Calu3 (cell line): Measurements from ENCODE around the gene BID. TPM values are rescaled to one million over a fixed set of nuclear protein-coding genes. Genes with fewer than 3 reads are reported as not detected.

ENCODE experiments used
- BruUV-seq: library from RNA; stranded (reverse); fragments of 400-500 nt; replicated peaks from 2 replicates; lab custom pipeline; 2021; lab: Mats Ljungman, UMichigan
- CTCF ChIA-PET: fragments of 300-600 bp; sonication (Branson Sonifier 250); formaldehyde crosslinking; loops from one replicate; lab custom pipeline; 2022; ENCODE audit warnings: antibody characterized with exemption; lab: Charles Lee
- DNase-seq: peaks from one replicate; pipeline ENCODE4 v3.0.0; 2022
- H3K27ac Mint-ChIP-seq: one replicate; pipeline ENCODE4 v1.8.0; 2022; ENCODE audit warnings: mixed read lengths; ENCODE audit not compliant: unreplicated experiment
- H3K27me3 Mint-ChIP-seq: one replicate; pipeline ENCODE4 v1.8.0; 2022; ENCODE audit warnings: mixed read lengths; ENCODE audit not compliant: unreplicated experiment
- H3K36me3 Mint-ChIP-seq: one replicate; pipeline ENCODE4 v1.8.0; 2022; ENCODE audit warnings: mild to moderate bottlenecking, moderate library complexity, mixed read lengths; ENCODE audit not compliant: insufficient read depth, unreplicated experiment
- H3K4me1 Mint-ChIP-seq: one replicate; pipeline ENCODE4 v1.8.0; 2022; ENCODE audit warnings: mild to moderate bottlenecking, low read depth, mixed read lengths; ENCODE audit not compliant: unreplicated experiment
- H3K4me3 Mint-ChIP-seq: one replicate; pipeline ENCODE4 v1.8.0; 2022; ENCODE audit warnings: mild to moderate bottlenecking, low read depth, moderate library complexity, mixed read lengths; ENCODE audit not compliant: unreplicated experiment
- H3K9me3 Mint-ChIP-seq: one replicate; pipeline ENCODE4 v1.8.0; 2022; ENCODE audit warnings: low read depth, mixed read lengths; ENCODE audit not compliant: unreplicated experiment
- intact Hi-C: fragments of 100-400 bp; cut with micrococcal nuclease; formaldehyde crosslinking; loops from one replicate; pipeline ENCODE4 v1.10.0; 2022; ENCODE audit not compliant: unreplicated experiment
- total RNA-seq: library from RNA; stranded (reverse); gene quantifications from 2 replicates; pipeline ENCODE4 v1.2.3, GENCODE V29; 2022
- TF ChIP-seq, protein P1 (sequence below): fragments of 200-600 bp; IDR thresholded peaks from one replicate; pipeline ENCODE4 v1.8.0; 2022; ENCODE audit warnings: antibody characterized with exemption; ENCODE audit not compliant: unreplicated experiment

The BID gene
- total RNA-seq, 1 experiment from 2014 or later = 99.3 TPM

DNA sequence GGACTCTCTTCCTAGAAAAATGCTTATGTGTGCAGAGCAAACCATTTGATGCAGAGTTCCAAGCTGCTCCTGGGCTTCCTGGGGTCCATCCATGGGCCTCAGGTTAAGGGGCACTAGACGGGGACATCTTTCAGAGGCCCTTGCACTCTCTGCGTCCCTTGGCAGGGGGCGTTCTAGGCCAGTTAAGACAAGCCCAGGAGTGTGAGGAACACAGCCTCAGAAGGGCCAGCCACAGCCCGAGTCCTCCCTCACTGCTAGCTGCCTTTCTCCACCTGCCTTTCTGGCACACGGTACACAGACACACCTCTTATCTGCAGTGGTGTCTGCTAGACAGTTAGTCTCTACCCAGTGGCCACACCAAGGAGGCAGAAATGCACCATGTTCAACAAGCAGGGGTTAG is 18.0 kb upstream of the BID start:
- DNase-seq = no peak
- TF ChIP-seq, protein P1, sequence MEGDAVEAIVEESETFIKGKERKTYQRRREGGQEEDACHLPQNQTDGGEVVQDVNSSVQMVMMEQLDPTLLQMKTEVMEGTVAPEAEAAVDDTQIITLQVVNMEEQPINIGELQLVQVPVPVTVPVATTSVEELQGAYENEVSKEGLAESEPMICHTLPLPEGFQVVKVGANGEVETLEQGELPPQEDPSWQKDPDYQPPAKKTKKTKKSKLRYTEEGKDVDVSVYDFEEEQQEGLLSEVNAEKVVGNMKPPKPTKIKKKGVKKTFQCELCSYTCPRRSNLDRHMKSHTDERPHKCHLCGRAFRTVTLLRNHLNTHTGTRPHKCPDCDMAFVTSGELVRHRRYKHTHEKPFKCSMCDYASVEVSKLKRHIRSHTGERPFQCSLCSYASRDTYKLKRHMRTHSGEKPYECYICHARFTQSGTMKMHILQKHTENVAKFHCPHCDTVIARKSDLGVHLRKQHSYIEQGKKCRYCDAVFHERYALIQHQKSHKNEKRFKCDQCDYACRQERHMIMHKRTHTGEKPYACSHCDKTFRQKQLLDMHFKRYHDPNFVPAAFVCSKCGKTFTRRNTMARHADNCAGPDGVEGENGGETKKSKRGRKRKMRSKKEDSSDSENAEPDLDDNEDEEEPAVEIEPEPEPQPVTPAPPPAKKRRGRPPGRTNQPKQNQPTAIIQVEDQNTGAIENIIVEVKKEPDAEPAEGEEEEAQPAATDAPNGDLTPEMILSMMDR = no peak
- no peaks in the 10 kb centered on the region for H3K4me1 Mint-ChIP-seq
- H3K36me3 Mint-ChIP-seq = no peaks in the 10 kb centered on the region
- no peaks in the 10 kb centered on the region for H3K27me3 Mint-ChIP-seq
- intact Hi-C loops = no loop called here
- BruUV-seq = no TSS peak
- CTCF ChIA-PET = no interaction called here
- H3K9me3 Mint-ChIP-seq = no peaks in the 10 kb centered on the region
- no peak overlapping the region for H3K27ac Mint-ChIP-seq
- no peak overlapping the region for H3K4me3 Mint-ChIP-seq

DNA sequence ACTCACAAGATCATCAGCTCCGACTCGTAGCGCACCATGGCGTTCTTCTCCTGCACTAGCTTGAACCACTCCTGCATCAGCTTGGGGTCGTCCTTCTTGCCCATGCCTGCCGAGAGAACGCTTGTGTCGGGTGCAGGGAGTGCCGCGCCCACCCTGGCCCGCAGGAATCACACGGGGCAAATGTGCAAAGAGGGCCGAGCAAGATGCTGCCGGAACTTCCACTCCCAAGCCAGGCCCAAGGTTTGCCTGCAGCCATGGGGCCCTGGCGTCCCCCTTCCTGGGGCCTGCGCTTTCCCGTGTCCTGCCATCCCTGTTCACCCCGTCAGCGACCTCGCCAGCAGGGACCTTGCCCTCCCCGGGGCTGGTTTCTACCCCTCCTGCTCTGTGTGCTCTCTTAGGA is 16.9 kb upstream of the BID start:
- DNase-seq = no peak
- no peaks in the 10 kb centered on the region for H3K9me3 Mint-ChIP-seq
- H3K36me3 Mint-ChIP-seq = no peaks in the 10 kb centered on the region
- BruUV-seq = no TSS peak
- no peak overlapping the region for H3K27ac Mint-ChIP-seq
- H3K4me3 Mint-ChIP-seq = no peak overlapping the region
- CTCF ChIA-PET = interaction anchor here (0.6 kb wide), 1 partner anchor 74 kb away, joined by 3 read pairs; no protein-coding TSS in a partner anchor
- TF ChIP-seq, protein P1 = no peak
- H3K4me1 Mint-ChIP-seq = no peaks in the 10 kb centered on the region
- intact Hi-C loops = no loop called here
- no peaks in the 10 kb centered on the region for H3K27me3 Mint-ChIP-seq

DNA sequence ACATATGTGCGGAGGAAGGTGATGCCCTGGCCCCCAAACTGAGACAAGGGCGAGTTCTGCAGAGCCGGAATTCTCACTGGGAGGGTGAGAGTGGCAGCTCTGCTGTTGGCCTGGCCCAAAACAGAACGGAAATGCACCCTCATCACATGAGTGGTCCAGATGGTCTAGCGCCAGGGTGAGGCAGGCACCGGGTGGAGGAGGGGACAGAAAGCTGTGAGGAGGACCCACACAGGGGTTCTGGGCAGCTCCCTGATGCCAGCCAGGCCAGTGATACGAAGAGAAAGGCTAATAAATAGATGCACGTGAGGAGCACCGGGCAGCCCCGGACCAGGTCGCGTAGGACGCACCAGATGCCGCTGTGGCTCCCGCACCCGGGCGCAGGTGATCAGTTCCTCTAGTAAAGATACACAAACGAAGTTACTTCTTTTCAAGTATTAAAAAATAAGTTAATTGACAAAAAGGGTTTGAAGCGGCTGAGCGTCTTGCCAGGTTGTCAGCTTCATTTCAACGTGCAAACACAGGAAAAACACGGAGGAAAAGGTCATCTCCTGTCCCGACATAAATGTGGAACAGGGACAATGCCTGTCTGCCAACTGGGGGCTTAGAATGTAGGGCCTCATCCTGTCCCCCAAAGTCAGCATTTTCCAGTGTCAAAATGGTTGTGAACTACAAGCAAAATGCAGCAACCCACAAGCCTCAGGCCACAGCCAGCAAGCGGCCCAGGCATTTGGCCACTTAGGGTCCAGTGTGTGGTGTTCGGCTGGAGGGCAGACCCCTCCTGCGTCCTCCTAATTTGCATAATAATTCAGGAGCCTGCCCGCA is 15.3 kb upstream of the BID start:
- CTCF ChIA-PET = no interaction called here
- no peaks in the 10 kb centered on the region for H3K4me1 Mint-ChIP-seq
- no peaks in the 10 kb centered on the region for H3K27me3 Mint-ChIP-seq
- no peak overlapping the region for H3K4me3 Mint-ChIP-seq
- TF ChIP-seq, protein P1 = no peak
- intact Hi-C loops = no loop called here
- H3K36me3 Mint-ChIP-seq = no peaks in the 10 kb centered on the region
- H3K9me3 Mint-ChIP-seq = no peaks in the 10 kb centered on the region
- DNase-seq = no peak
- no TSS peak for BruUV-seq
- no peak overlapping the region for H3K27ac Mint-ChIP-seq

DNA sequence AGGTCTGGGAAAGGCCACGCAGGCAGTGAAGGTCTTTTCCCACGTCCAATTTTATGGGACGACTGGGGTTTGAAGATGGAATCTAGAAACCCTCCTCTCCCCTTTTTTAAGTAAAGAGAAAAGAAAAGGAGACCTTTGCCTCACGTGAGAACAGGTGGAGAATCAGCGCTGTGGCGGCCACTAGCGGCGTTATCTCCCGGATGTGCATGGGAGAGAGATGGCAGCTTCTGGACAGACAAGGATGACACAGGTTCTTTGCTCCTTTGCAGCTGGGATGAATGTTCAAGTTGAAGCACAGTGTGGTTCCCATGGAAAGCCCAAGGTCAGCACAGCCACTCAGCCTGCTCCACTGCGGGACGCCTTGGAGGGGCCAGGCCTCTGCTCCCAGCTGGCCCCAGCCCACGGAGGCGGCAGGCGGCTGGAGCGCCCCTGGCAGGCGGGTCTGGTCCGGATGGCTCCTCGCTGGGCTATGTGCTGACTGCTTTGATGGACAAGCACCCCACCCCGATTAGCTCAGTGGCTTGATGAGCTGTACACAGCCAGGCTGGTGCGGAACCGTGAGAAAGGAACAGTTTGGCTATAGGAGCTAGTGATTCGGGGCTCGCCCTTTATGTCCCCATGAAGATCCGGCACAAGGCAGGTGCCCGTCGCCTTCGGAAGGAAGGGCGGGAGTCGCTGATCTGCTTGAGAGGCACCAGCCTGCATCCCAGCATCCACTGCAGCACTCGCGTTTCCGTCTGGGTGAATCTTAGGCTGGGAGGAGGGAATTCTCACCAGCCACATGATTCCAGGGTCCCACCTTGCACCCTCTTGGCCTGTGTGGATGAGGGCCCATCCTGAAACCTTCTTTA is 14.5 kb upstream of the BID start:
- intact Hi-C loops = no loop called here
- no peaks in the 10 kb centered on the region for H3K27me3 Mint-ChIP-seq
- CTCF ChIA-PET = no interaction called here
- no peaks in the 10 kb centered on the region for H3K9me3 Mint-ChIP-seq
- no peaks in the 10 kb centered on the region for H3K36me3 Mint-ChIP-seq
- H3K4me3 Mint-ChIP-seq = no peak overlapping the region
- H3K27ac Mint-ChIP-seq = no peak overlapping the region
- no peak for DNase-seq
- no peaks in the 10 kb centered on the region for H3K4me1 Mint-ChIP-seq
- TF ChIP-seq, protein P1 = no peak
- no TSS peak for BruUV-seq
